IPS-20b (cell line): ENCODE results near the gene AHSP.
"Not testable (repeated sequence)": the region's sequence is repeated elsewhere in the genome, so short reads cannot be mapped to it uniquely, and the experiment has no call there.

Source experiments
- H3K27ac ChIP-seq: one replicate; pipeline ENCODE4 v1.5.1; 2013; ENCODE audit warnings: low read length
- H3K27me3 ChIP-seq: 2 replicates; pipeline ENCODE4 v1.6.1; 2013; ENCODE audit warnings: mild to moderate bottlenecking, low read length, inconsistent platforms; ENCODE audit not compliant: insufficient read depth
- H3K36me3 ChIP-seq: 2 replicates; pipeline ENCODE4 v1.6.1; 2013; ENCODE audit warnings: low read depth, mild to moderate bottlenecking, inconsistent platforms, low read length, moderate library complexity; ENCODE audit not compliant: insufficient read depth
- H3K4me1 ChIP-seq: 2 replicates; pipeline ENCODE4 v1.6.1; 2013; ENCODE audit warnings: mild to moderate bottlenecking, control low read depth, inconsistent platforms, low read length, moderate library complexity; ENCODE audit not compliant: insufficient read depth
- H3K4me3 ChIP-seq: 2 replicates; pipeline ENCODE4 v1.5.1; 2013; ENCODE audit warnings: mild to moderate bottlenecking, low read length, inconsistent platforms
- H3K9ac ChIP-seq: 2 replicates; pipeline ENCODE4 v1.6.1; 2013; ENCODE audit warnings: low read depth, mild to moderate bottlenecking, inconsistent platforms, low read length, moderate library complexity
- H3K9me3 ChIP-seq: 2 replicates; pipeline ENCODE4 v1.6.1; 2013; ENCODE audit warnings: mild to moderate bottlenecking, low read depth, low read length, inconsistent platforms; ENCODE audit not compliant: insufficient read depth

AHSP gene

GRCh38 chr16:31502981-31503380, 24.7 kb upstream of the AHSP start:
- peaks cover 12% of the 10 kb centered on the region; the same call in 1 of the 2 replicates for H3K4me1 ChIP-seq
- no peak overlapping the region for H3K9ac ChIP-seq
- H3K36me3 ChIP-seq, result peaks cover 27% of the 10 kb centered on the region
- no peaks in the 10 kb centered on the region for H3K27me3 ChIP-seq
- no peak overlapping the region for H3K27ac ChIP-seq
- no peaks in the 10 kb centered on the region for H3K9me3 ChIP-seq
- H3K4me3 ChIP-seq, result no peak overlapping the region

- not testable (repeated sequence) for H3K9ac ChIP-seq, H3K4me3 ChIP-seq, H3K9me3 ChIP-seq, H3K27me3 ChIP-seq, H3K27ac ChIP-seq
- peaks cover 25% of the 10 kb centered on the region for H3K36me3 ChIP-seq
- peaks cover 12% of the 10 kb centered on the region; the same call in 1 of the 2 replicates for H3K4me1 ChIP-seq
These were observed 24.1 kb upstream of the AHSP start for GRCh38 chr16:31503555-31503954.

GRCh38 chr16:31504159-31504558, 23.5 kb upstream of the AHSP start:
- H3K27ac ChIP-seq, result no peak overlapping the region
- peaks cover 19% of the 10 kb centered on the region; the same call in 1 of the 2 replicates for H3K36me3 ChIP-seq
- no peaks in the 10 kb centered on the region for H3K27me3 ChIP-seq
- peaks cover 16% of the 10 kb centered on the region; the same call in 1 of the 2 replicates for H3K4me1 ChIP-seq
- no peaks in the 10 kb centered on the region for H3K9me3 ChIP-seq
- H3K4me3 ChIP-seq, result no peak overlapping the region
- H3K9ac ChIP-seq, result no peak overlapping the region

- H3K36me3 ChIP-seq, result peaks cover 9% of the 10 kb centered on the region; the same call in 1 of the 2 replicates
- peaks cover 16% of the 10 kb centered on the region; the same call in 1 of the 2 replicates for H3K4me1 ChIP-seq
- no peak overlapping the region for H3K4me3 ChIP-seq
- H3K9ac ChIP-seq, result no peak overlapping the region
- no peaks in the 10 kb centered on the region for H3K27me3 ChIP-seq
- H3K9me3 ChIP-seq, result no peaks in the 10 kb centered on the region
- H3K27ac ChIP-seq, result no peak overlapping the region
These were observed 22.2 kb upstream of the AHSP start for GRCh38 chr16:31505483-31505882.

GRCh38 chr16:31507617-31507928, 20.1 kb upstream of the AHSP start:
- H3K9me3 ChIP-seq, result no peaks in the 10 kb centered on the region
- H3K27me3 ChIP-seq, result 0 out of 2 replicates have a peak, but pooled peaks cover 4% of the 10 kb centered on the region
- H3K4me1 ChIP-seq, result peaks cover 9% of the 10 kb centered on the region; the same call in 1 of the 2 replicates
- H3K9ac ChIP-seq, result peak overlapping the region; percentile 96
- H3K4me3 ChIP-seq, result peak overlapping the region; percentile 97
- H3K36me3 ChIP-seq, result peaks cover 9% of the 10 kb centered on the region; the same call in 1 of the 2 replicates
- peak overlapping the region; percentile 73 for H3K27ac ChIP-seq

- peaks cover 9% of the 10 kb centered on the region; the same call in 1 of the 2 replicates for H3K36me3 ChIP-seq
- H3K27me3 ChIP-seq, result 0 out of 2 replicates have a peak, but pooled peaks cover 9% of the 10 kb centered on the region
- peak within 1 kb of the TSS; percentile 97 for H3K4me3 ChIP-seq
- peak within 1 kb of the TSS; percentile 73 for H3K27ac ChIP-seq
- H3K4me1 ChIP-seq, result peaks cover 9% of the 10 kb centered on the region; the same call in 1 of the 2 replicates
- no peaks in the 10 kb centered on the region for H3K9me3 ChIP-seq
- peak within 1 kb of the TSS; percentile 96 for H3K9ac ChIP-seq
These were observed 19.6 kb upstream of the AHSP start, which contains the start of gene RUSF1 for GRCh38 chr16:31507929-31508705. Gene RUSF1, minus strand, starts transcription at chr16:31508391. Its CDS starts 18 bp downstream, at chr16:31508373.

- Histone ChIP-seq H3K4me1 (peaks cover 9% of the 10 kb centered on the region; the same call in 1 of the 2 replicates), H3K27ac (peak overlapping the region; percentile 9)
These were observed 18.9 kb upstream of the AHSP start for GRCh38 chr16:31508706-31509195.

GRCh38 chr16:31513126-31513525, 14.6 kb upstream of the AHSP start:
- no peak overlapping the region for H3K4me3 ChIP-seq
- no peaks in the 10 kb centered on the region for H3K36me3 ChIP-seq
- H3K27me3 ChIP-seq, result 0 out of 2 replicates have a peak, but pooled peaks cover 9% of the 10 kb centered on the region

More at GRCh38 chr16:31508706-31509195, 18.9 kb upstream of the AHSP start:
- peaks cover 9% of the 10 kb centered on the region; the same call in 1 of the 2 replicates for H3K36me3 ChIP-seq
- peak overlapping the region; percentile 96 for H3K9ac ChIP-seq
- H3K9me3 ChIP-seq, result no peaks in the 10 kb centered on the region
- H3K27me3 ChIP-seq, result 0 out of 2 replicates have a peak, but pooled peaks cover 9% of the 10 kb centered on the region
- H3K4me3 ChIP-seq, result peak overlapping the region; percentile 97

GRCh38 chr16:31513884-31514283, 13.8 kb upstream of the AHSP start:
- H3K4me1 ChIP-seq, result peaks cover 2% of the 10 kb centered on the region; the same call in 1 of the 2 replicates
- H3K36me3 ChIP-seq, result no peaks in the 10 kb centered on the region
- H3K9ac ChIP-seq, result no peak overlapping the region
- no peak overlapping the region for H3K27ac ChIP-seq
- 0 out of 2 replicates have a peak, but pooled peaks cover 9% of the 10 kb centered on the region for H3K27me3 ChIP-seq
- H3K4me3 ChIP-seq, result no peak overlapping the region
- no peaks in the 10 kb centered on the region; the same call in 1 of the 2 replicates for H3K9me3 ChIP-seq

More at GRCh38 chr16:31513126-31513525, 14.6 kb upstream of the AHSP start:
- no peaks in the 10 kb centered on the region; the same call in 1 of the 2 replicates for H3K9me3 ChIP-seq
- peaks cover 3% of the 10 kb centered on the region; the same call in 1 of the 2 replicates for H3K4me1 ChIP-seq
- H3K27ac ChIP-seq, result no peak overlapping the region
- no peak overlapping the region for H3K9ac ChIP-seq

- H3K27ac ChIP-seq, result no peak overlapping the region
These were observed 9.8 kb upstream of the AHSP start for GRCh38 chr16:31517800-31518402.

GRCh38 chr16:31519759-31520431, 7.8 kb upstream of the AHSP start:
- Histone ChIP-seq H3K9me3 (no peaks in the 10 kb centered on the region; the same call in 1 of the 2 replicates), H3K4me1 (no peaks in the 10 kb centered on the region), H3K4me3 (no peak overlapping the region), H3K27ac (no peak overlapping the region), H3K27me3 (no peaks in the 10 kb centered on the region), H3K36me3 (no peaks in the 10 kb centered on the region), H3K9ac (no peak overlapping the region)

More at GRCh38 chr16:31517800-31518402, 9.8 kb upstream of the AHSP start:
- Histone ChIP-seq H3K9me3 (no peaks in the 10 kb centered on the region; the same call in 1 of the 2 replicates), H3K4me1 (no peaks in the 10 kb centered on the region), H3K27me3 (0 out of 2 replicates have a peak, but pooled peaks cover 1% of the 10 kb centered on the region), H3K9ac (no peak overlapping the region), H3K4me3 (no peak overlapping the region), H3K36me3 (no peaks in the 10 kb centered on the region)
